NCI-H2029 (cell line): ENCODE data around the gene REEP2.
A peak's percentile ranks its signal among the peaks of the same experiment; 100 is the strongest.
"Not testable (repeated sequence)": the region's sequence is repeated elsewhere in the genome, so short reads cannot be mapped to it uniquely, and the experiment has no call there.

Source experiments
- DNase-seq: peaks from one replicate; lab custom pipeline; 2025; lab: John Stamatoyannopoulos, UW

The REEP2 gene

DNA sequence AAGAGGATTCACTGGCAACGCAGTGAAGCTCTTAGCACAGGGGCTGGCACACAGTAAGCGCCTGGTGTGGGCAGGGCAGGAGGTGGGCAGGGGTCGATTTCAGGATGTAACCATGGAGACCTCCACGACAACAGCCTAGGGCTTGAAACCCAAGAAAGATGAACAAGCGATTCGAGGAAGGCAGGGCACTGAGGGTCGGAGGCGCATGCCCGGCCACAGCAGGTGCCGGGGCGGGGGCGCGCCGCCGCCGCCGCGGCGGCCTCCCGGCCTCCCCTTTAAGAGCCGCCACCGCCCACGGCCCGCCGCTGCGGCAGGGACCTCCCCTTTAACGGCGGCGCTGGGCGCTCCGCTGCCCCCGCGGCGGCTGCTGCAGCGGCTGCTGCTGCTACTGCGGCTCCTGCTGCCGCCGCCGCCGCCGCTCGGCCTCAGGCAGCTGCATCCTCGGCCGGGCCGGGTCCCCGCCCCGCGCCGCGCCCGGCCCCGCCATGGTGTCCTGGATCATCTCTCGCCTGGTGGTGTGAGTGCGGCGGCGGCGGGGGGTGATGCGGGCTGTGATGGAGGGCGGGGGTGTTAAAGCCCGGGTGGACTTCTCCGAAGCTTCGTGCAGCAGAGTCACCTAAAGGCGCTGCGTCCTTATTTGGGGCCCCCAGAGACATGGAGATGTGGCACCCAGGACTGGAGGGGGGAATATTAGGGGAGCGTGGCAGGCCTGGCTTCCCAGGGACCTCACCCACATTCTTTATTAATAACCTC is at the start of gene REEP2:
REEP2 (plus strand) TSS at position 334 of the 753 bp plus-strand sequence; CDS start at position 486, 152 bp downstream.
- peak; percentile 44 for DNase-seq

DNA sequence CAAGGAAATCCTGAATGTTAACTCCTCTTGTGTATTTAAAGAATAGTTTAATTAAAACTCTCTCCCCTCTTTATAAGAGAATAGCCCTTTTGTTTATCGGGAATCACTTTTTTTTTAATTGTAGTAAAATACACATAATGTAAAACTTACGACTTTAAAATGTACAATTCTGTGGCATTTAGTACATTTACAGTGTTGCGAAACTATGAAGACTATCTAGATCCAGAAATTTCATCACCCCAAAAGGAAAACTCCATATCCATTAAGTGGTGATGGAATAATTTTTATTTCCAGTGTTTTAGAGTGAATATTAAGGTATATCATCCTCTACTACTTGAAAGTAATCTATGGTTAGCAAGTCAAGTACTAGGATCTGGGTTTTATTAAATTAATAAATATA is 49.5 kb upstream of the REEP2 start:
- DNase-seq: no peak

DNA sequence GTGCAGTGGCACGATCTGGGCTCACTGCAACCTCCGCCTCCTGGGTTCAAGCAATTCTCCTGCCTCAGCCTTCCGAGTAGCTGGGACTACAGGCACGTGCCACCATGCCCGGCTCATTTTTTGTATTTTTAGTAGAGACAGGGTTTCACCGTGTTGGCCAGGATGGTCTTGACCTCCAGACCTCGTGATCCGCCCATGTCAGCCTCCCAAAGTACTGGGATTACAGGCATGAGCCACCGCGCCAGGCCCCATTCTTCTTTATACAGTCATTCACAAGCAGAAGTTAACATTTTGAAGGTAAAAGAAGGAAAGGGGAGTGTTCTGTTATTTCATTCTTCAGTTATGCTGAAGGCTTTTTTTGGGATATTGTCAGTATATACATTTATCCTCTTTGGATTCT is 48.9 kb upstream of the REEP2 start:
- not testable (repeated sequence) for DNase-seq

GRCh38 chr5:138391859-138392386 is 46.9 kb upstream of the REEP2 start:
- DNase-seq: no peak

DNA sequence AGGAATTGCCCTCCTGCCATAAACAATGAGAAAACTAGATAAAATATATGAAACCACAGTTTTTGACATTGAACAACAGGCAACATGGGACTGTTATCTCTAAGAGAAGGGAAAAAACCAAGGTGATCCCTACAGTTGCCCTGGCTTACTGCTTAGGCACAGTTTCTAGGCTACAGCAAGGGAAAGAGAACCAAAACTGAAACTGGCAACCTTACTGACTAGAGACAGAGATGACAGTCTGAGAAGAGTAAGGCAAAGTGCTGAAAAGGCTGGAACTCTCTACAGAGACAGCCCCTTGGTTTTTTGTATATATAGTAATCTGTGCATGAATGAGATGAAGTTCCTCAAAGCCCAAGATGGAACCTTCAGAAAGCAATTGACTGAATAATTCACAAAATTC is 36.2 kb upstream of the REEP2 start:
- no peak for DNase-seq

DNA sequence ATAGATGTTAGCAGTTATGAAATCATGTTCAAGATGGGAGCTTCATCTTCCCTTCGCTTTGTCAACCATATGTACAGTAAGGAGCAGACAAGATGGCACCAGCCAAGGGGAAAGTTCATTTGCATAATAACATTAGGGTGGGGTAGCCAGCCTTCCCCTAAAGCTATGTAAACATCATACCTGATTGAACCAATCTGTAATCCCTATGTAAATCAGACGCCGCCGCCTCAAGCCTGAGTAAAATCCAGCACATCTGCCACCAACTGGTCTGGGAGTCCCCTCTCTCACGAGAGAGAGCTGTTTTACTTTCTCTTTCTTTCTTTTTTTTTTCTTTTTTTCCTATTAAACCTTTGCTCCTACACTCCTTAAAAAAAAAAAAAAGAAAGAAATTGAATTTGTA is 30.8 kb upstream of the REEP2 start:
- DNase-seq: no peak

DNA sequence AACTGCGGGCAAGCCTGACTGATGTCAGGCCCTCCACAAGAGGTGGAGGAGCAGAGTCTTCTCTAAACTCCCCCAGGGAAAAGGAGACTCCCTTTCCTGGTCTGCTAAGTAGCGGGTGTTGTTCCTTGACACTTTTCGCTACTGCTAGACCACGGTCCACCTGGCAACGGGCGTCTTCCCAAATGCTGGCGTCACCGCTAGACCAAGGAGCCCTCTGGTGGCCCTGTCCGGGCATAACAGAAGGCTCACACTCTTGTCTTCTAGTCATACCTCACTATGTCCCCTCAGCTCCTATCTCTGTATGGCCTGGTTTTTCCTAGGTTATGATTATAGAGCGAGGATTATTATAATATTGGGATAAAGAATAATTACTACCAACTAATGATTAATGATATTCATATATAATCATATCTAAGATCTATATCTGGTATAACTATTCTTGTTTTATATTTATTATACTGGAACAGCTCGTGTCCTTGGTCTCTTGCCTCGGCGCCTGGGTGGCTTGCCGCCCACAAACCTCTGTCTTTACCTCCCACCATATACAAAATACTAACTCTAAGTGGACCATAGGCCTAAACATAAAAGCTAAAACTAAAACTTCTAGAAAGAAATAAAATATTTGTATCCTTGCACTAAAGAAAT is 27.7 kb upstream of the REEP2 start:
- not testable (repeated sequence) for DNase-seq

GRCh38 chr5:138418444-138418843 is 20.4 kb upstream of the REEP2 start:
- no peak for DNase-seq

GRCh38 chr5:138425079-138425478 is 13.8 kb upstream of the REEP2 start:
- DNase-seq: no peak

- no peak for DNase-seq
Measured at GRCh38 chr5:138435943-138436342, 2.9 kb upstream of the REEP2 start.

GRCh38 chr5:138438003-138438723 is 694 bp upstream of the REEP2 start:
- no peak for DNase-seq

- DNase-seq: no peak
Measured at GRCh38 chr5:138439477-138440158, 761 bp downstream of the REEP2 start.

DNA sequence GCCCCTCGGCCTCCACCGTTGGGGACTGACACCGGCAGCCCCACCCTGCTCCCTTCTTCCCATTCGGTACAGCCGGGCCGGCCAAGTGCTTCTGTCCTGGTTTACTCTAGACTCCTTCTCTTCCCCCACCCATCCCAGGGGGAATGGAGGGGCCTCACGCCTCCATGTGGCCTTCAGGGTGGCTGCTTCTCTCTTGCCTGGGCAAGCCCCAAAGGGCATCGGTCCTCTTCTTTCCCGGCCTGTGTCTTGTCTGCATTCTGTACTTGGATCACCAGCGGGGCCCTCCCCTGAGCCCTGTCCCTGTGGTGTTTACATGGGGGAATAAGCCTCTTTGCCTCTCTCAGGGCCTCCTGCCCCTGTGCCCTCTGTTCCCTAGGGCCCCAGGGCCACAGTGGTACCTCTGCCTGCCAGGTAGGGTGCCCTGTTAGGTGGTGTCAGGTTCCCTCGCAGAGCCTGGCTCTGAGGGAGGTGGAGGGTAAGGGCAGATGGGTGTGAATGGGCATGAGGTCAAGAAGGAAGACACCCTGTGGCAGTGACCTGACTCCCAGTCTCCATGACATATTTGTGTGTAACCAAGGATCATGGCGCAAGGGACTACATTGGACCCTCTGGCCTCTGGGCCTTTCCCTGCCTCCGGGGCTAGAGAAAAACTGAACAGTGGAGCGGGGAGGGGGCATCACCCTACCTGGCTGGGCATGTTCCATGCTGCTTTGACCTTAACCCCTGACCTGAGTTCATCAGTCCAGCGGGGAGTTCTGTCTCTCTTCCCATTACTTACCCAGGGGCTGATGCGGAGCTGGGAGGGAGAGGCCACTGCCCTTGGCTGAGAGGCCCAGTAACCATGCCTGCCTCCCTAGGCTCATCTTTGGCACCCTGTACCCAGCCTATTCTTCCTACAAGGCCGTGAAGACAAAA is 1.6 kb downstream of the REEP2 start:
- no peak for DNase-seq

DNA sequence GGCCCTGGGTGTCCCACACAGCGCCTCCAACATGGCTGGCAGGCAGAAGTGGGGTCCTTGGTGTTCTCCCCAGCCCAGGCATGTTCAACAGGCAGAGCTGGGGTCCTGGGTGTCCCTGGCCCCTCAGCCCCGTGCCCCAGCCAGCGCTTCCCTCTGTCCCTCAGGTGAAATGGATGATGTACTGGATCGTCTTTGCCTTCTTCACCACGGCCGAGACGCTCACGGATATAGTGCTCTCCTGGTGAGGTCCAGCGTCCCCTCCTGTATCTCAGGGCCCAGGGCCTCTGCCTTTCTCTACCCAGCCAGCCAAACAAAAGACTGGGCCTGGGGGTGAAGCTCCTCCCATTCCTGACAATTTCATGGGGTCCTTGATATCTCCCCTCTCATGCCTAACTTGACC is 2.4 kb downstream of the REEP2 start:
- no peak for DNase-seq

DNA sequence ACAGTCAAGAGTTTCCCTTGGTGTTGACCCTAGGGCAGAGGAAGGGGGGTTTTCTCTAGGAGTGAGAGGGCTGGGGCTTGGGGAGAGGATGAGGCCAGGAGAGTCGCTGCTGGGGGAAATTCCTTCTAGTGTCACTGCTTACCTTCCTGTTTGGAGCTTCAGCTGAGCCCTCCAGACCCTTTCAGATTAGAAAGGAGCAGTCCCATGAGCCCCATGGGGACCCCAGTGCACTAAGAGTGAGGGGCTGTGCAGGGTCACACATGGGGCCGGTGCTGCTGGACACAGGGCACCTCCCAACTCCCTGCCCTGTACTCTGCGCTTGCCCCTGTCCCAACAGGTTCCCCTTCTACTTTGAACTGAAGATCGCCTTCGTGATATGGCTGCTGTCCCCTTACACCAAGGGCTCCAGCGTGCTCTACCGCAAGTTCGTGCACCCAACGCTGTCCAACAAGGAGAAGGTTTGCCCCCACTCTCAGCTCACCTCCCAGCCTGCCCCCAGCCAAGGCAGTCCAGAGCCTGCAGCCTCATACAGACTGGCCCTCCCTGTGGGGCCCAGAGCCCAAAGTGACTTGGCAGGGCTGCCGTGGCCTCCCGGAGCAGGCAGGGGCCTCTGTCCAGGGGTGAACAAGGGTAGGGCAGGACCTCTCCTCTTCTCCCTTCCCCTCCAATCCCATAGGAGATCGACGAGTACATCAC is 5.4 kb downstream of the REEP2 start:
- DNase-seq: no peak

DNA sequence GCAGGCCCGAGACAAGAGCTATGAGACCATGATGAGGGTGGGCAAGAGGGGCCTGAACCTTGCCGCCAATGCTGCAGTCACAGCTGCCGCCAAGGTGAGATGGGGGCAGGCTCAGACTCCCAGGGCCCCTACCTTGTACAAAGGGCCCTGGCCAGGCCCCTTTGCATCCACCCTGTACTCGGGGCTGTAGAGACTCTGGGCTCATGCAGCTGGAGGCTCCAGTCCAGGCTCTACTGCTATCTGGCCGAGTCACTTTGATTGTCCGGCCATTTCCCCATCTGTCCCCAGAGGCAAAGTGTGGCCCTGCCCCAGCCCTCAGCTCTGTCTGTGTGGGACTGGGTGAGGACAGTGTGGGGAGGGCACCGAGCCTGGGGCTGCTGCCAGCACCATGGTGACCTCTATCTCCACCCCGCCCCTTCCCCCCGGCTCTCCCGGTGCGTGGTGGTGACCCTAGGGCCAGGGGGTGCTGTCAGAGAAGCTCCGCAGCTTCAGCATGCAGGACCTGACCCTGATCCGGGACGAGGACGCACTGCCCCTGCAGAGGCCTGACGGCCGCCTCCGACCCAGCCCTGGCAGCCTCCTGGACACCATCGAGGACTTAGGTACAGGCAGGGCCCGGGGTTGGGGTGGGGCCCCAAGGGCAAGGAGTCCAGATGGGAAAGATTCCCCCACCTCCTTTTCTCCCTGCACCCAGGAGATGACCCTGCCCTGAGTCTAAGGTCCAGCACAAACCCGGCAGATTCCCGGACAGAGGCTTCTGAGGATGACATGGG is 6.1 kb downstream of the REEP2 start:
- no peak for DNase-seq

- DNase-seq: no peak
Measured at GRCh38 chr5:138445547-138446271, 6.9 kb downstream of the REEP2 start.

DNA sequence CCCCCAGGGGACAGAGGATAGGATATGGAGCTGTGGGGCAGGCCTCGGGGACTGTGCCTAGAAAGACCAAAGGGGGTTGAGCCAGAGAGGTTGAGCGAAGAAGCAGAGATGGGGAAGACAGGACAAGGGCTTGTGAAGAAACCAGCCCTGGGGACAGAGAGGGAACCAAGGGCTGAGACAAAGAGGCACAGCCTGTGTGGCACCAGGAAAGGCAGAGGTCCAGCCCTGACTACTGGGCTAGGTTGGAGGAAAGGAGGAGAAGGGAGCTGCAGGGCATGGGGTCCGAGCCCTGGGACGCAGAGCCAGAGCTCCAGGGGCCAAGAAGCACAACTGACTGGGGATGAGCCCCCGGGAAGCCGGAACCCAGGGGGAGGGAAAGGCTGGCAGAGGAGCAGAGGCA is 9.2 kb downstream of the REEP2 start:
- no peak for DNase-seq
